ENCODE results near the gene B3GALT4.

- TF ChIP-seq CTCF (IDR thresholded peaks at IDR 0.05): no peak
- no peak for TF ChIP-seq POLR2A (IDR thresholded peaks at IDR 0.05)
Observed at GRCh38 chr6:33264015-33264414, 12.9 kb upstream of the B3GALT4 start.
